ENCODE results near the gene TUBA1B. TPM values are rescaled to one million over a fixed set of nuclear protein-coding genes. Genes with fewer than 3 reads are reported as not detected.
"Not testable (repeated sequence)": the region's sequence is repeated elsewhere in the genome, so short reads cannot be mapped to it uniquely, and the experiment has no call there.

Gene TUBA1B
- polyA plus RNA-seq, 1 experiment = 3,601 TPM

GRCh38 chr12:49144384-49144783 lies 13.2 kb upstream of the TUBA1B start:
- DNase-seq (ENCODE audit: low read depth) = no peak
- H3K36me3 ChIP-seq (ENCODE audit: control insufficient read depth, insufficient read depth, low read length) = no peaks in the 10 kb centered on the region
- CTCF ChIA-PET = interaction anchor here (1.2 kb wide), 1 partner anchor 15 kb away, joined by 4 read pairs; no protein-coding TSS in a partner anchor
- TF ChIP-seq, protein P1, sequence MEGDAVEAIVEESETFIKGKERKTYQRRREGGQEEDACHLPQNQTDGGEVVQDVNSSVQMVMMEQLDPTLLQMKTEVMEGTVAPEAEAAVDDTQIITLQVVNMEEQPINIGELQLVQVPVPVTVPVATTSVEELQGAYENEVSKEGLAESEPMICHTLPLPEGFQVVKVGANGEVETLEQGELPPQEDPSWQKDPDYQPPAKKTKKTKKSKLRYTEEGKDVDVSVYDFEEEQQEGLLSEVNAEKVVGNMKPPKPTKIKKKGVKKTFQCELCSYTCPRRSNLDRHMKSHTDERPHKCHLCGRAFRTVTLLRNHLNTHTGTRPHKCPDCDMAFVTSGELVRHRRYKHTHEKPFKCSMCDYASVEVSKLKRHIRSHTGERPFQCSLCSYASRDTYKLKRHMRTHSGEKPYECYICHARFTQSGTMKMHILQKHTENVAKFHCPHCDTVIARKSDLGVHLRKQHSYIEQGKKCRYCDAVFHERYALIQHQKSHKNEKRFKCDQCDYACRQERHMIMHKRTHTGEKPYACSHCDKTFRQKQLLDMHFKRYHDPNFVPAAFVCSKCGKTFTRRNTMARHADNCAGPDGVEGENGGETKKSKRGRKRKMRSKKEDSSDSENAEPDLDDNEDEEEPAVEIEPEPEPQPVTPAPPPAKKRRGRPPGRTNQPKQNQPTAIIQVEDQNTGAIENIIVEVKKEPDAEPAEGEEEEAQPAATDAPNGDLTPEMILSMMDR (IDR thresholded peaks at IDR 0.05; ENCODE audit: insufficient read depth, low read depth, low read length) = no peak
- H3K4me3 ChIP-seq (ENCODE audit: low read depth, low read length) = no peak overlapping the region
- no peaks in the 10 kb centered on the region for H3K27me3 ChIP-seq (ENCODE audit: control insufficient read depth, insufficient read depth, low read length)
- POLR2A ChIA-PET = no interaction called here

DNA sequence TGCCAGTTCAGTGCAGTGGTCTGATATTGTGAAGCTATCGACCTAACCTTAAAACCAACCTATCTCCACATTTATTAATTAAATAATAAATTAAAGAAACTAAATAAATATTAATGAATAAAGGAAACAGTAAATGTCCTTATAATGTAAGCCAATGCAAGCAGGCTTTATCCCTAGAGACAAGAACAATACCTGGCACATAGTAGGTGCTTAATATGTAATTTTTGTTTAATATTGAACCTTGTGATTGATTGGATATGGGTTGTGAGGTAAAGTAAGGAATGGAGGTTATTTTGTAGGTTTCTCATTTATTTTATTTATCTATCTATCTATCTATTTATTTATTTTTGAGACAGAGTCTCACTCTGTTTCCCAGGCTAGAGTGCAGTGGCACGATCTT lies 7.8 kb upstream of the TUBA1B start:
- POLR2A ChIA-PET = no interaction called here
- CTCF ChIA-PET = interaction anchor here (0.8 to 1.7 kb wide), 3 partner anchors 9 to 96 kb away, joined by 3 to 9 read pairs (median 3); no protein-coding TSS in a partner anchor

DNA sequence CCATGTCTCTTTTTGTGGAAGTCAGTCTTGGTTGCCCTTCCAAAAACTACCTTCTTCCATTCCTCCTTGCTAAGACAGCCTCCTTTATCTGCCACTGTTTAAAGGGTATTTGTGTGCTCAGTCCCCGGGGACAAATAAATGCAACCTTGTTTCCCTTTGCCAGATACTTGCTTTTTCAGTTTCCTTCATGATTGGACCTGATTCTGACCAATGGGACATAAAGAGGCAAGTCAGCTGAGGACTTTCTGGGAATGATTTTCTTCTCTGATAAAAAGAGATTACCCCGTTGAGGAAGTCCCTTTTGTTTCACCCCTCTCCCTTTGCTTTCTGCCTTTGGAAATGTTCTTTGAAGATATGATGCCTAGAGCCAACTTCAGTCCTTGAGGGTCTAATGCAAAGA lies 7.4 kb upstream of the TUBA1B start:
- DNase-seq (ENCODE audit: low read depth) = no peak
- ChIA-PET CTCF (interaction anchor here (0.8 to 1.7 kb wide), 3 partner anchors 9 to 97 kb away, joined by 3 to 9 read pairs (median 3); no protein-coding TSS in a partner anchor), POLR2A (no interaction called here)
- Histone ChIP-seq H3K36me3 (ENCODE audit: control insufficient read depth, insufficient read depth, low read length) (no peaks in the 10 kb centered on the region), H3K4me3 (ENCODE audit: low read depth, low read length) (no peak overlapping the region), H3K27me3 (ENCODE audit: control insufficient read depth, insufficient read depth, low read length) (no peaks in the 10 kb centered on the region)
- TF ChIP-seq, protein P1 (IDR thresholded peaks at IDR 0.05; ENCODE audit: insufficient read depth, low read depth, low read length) = no peak

More for the DNA sequence above, 7.8 kb upstream of the TUBA1B start:
- Histone ChIP-seq H3K4me3 (ENCODE audit: low read depth, low read length) (no peak overlapping the region), H3K36me3 (ENCODE audit: control insufficient read depth, insufficient read depth, low read length) (no peaks in the 10 kb centered on the region), H3K27me3 (ENCODE audit: control insufficient read depth, insufficient read depth, low read length) (no peaks in the 10 kb centered on the region)
- no peak for DNase-seq (ENCODE audit: low read depth)
- TF ChIP-seq, protein P1 (IDR thresholded peaks at IDR 0.05; ENCODE audit: insufficient read depth, low read depth, low read length) = no peak

DNA sequence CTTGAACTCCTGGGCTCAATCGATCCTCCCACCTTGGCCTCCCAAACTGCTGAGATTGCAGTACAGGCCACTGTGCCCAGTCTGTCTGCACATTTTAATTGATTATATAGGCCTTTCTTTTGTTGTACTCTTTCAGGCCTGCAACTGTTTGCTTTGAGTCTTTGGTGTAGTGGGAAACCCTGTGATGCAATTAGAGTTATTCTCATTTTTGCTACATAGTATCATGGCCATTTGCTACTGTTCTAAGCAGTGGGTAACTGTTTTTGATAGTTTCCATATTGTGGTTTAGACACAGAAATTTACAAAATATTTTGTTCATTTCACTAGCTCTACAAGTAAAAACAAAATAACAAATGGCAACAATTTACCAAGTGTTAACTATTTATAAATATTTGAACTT lies 6.3 kb upstream of the TUBA1B start:
- H3K27me3 ChIP-seq (ENCODE audit: control insufficient read depth, insufficient read depth, low read length) = no peaks in the 10 kb centered on the region
- H3K36me3 ChIP-seq (ENCODE audit: control insufficient read depth, insufficient read depth, low read length) = no peaks in the 10 kb centered on the region
- no peak overlapping the region for H3K4me3 ChIP-seq (ENCODE audit: low read depth, low read length)
- TF ChIP-seq, protein P1 (IDR thresholded peaks at IDR 0.05; ENCODE audit: insufficient read depth, low read depth, low read length) = no peak
- CTCF ChIA-PET = no interaction called here
- DNase-seq (ENCODE audit: low read depth) = no peak
- POLR2A ChIA-PET = no interaction called here

DNA sequence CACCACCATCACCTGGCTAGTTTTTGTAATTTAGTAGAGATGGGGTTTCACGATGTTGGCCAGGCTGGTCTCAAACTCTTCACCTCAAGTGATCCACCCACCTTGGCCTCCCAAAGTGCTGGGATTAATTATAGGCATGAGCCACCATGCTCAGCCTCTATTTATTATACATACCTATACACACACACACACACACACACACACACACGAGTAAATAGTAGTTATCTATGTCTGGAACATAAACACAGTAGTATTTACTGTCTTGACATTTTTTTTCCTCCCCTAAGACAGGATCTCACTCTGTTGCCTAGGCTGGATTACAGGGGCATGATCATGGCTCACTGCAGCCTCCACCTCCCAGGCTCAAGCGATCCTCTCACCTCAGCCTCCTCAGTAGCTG lies 5.8 kb upstream of the TUBA1B start:
- DNase-seq (ENCODE audit: low read depth); CTCF ChIA-PET; H3K4me3 ChIP-seq (ENCODE audit: low read depth, low read length); POLR2A ChIA-PET; H3K27me3 ChIP-seq (ENCODE audit: control insufficient read depth, insufficient read depth, low read length); H3K36me3 ChIP-seq (ENCODE audit: control insufficient read depth, insufficient read depth, low read length): not testable (repeated sequence)

- no peaks in the 10 kb centered on the region for H3K27me3 ChIP-seq (ENCODE audit: control insufficient read depth, insufficient read depth, low read length)
- TF ChIP-seq, protein P1 (IDR thresholded peaks at IDR 0.05; ENCODE audit: insufficient read depth, low read depth, low read length) = no peak
- CTCF ChIA-PET = interaction anchor here (0.5 to 4.6 kb wide), 4 partner anchors 42 to 570 kb away, joined by 3 to 31 read pairs (median 3); no protein-coding TSS in a partner anchor
- POLR2A ChIA-PET = no interaction called here
- DNase-seq (ENCODE audit: low read depth) = no peak
- peaks cover 10% of the 10 kb centered on the region for H3K36me3 ChIP-seq (ENCODE audit: control insufficient read depth, insufficient read depth, low read length)
- no peak overlapping the region for H3K4me3 ChIP-seq (ENCODE audit: low read depth, low read length)
Measured at GRCh38 chr12:49133590-49133989, 2.4 kb upstream of the TUBA1B start.

Measured in BJ (cell line).